Thyroid gland (tissue), 4 donors: ENCODE measurements around the gene SLC24A4.

Source experiments
- POLR2A ChIP-seq, 2 donors: fragments of 450-650 bp; IDR thresholded peaks; one replicate each; pipeline ENCODE4 v1.6.1; 2017; ENCODE audit warnings: antibody characterized with exemption in 2 of 2, mild to moderate bottlenecking in 2 of 2, moderate library complexity in 1 of 2
- TF ChIP-seq, protein P1 (sequence below), 6 experiments: fragments of 200-600 bp in 3 of 6; fragments of 450-650 bp in 3 of 6; sonication (generic) in 3 of 6; IDR thresholded peaks; one replicate each; pipeline ENCODE4 v1.5.1; 2016 to 2019; ENCODE audit warnings: antibody characterized with exemption in 6 of 6, mild to moderate bottlenecking in 2 of 6, inconsistent platforms in 1 of 6, moderate library complexity in 1 of 6

DNA sequence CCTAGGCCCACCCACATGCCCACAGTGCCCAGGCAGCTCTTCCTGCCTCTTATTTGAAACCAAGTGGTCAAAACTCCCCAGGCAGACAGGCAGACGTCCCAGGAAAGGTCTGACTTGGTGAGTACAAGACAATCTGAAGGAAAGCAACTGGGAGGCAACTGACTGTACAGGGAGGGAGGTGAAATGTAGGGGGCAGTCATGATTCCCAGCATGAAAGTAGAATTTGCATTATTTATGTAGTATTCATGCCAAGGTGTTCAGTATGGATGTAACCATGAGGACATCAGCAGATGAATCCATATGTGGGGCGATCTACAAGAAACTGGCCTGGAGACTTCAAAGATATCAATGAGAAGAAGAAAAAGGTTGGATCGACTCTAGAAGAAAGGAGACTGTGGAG is 46.1 kb downstream of the SLC24A4 start:
- TF ChIP-seq POLR2A (IDR thresholded peaks at IDR 0.05) = no peak
- TF ChIP-seq, protein P1, sequence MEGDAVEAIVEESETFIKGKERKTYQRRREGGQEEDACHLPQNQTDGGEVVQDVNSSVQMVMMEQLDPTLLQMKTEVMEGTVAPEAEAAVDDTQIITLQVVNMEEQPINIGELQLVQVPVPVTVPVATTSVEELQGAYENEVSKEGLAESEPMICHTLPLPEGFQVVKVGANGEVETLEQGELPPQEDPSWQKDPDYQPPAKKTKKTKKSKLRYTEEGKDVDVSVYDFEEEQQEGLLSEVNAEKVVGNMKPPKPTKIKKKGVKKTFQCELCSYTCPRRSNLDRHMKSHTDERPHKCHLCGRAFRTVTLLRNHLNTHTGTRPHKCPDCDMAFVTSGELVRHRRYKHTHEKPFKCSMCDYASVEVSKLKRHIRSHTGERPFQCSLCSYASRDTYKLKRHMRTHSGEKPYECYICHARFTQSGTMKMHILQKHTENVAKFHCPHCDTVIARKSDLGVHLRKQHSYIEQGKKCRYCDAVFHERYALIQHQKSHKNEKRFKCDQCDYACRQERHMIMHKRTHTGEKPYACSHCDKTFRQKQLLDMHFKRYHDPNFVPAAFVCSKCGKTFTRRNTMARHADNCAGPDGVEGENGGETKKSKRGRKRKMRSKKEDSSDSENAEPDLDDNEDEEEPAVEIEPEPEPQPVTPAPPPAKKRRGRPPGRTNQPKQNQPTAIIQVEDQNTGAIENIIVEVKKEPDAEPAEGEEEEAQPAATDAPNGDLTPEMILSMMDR (IDR thresholded peaks at IDR 0.05) = no peak
